ENCODE results near the gene BTBD18. TPM values are rescaled to one million over a fixed set of nuclear protein-coding genes. Genes with fewer than 3 reads are reported as not detected.

BTBD18 gene
- total and polyA plus RNA-seq, 4 donors, result 0.13 TPM; not detected in 3

- no peaks in the 10 kb centered on the region for H3K36me3 ChIP-seq (ENCODE audit: control insufficient read depth in 4 of 4, insufficient read depth in 3 of 4, low read depth in 1 of 4, low read length in 3 of 4)
- peak; percentile 75 for DNase-seq (ENCODE audit: low spot score)
- no peaks in the 10 kb centered on the region for H3K27me3 ChIP-seq (ENCODE audit: control insufficient read depth in 4 of 4, insufficient read depth in 4 of 4, low read length in 3 of 4)
- TF ChIP-seq HNF4A (conservative IDR thresholded peaks at IDR 0.05) (peak; percentile 32 to 47), ATF3 (IDR thresholded peaks at IDR 0.05) (peak; percentile 76), RXRA (IDR thresholded peaks at IDR 0.05) (peak in 1 of 2 donors; percentile 26), REST (IDR thresholded peaks at IDR 0.05) (peak; percentile 93), MAX (IDR thresholded peaks at IDR 0.05) (peak; percentile 28), NR2F2 (IDR thresholded peaks at IDR 0.05) (peak; percentile 32), YY1 (IDR thresholded peaks at IDR 0.05) (peak; percentile 98), ZBTB33 (IDR thresholded peaks at IDR 0.05) (no peak), SP1 (IDR thresholded peaks at IDR 0.05) (peak; percentile 82), RAD21 (IDR thresholded peaks at IDR 0.05) (peak; percentile 29 to 68), HNF4G (IDR thresholded peaks at IDR 0.05) (no peak), TAF1 (conservative IDR thresholded peaks at IDR 0.05) (peak; percentile 93), EGR1 (IDR thresholded peaks at IDR 0.05; ENCODE audit: low read depth in 2 of 2) (no peak), JUND (IDR thresholded peaks at IDR 0.05) (peak; percentile 76 to 82)
- peak within 1 kb of the TSS; percentile 74 to 95 (median 91) for H3K4me3 ChIP-seq (ENCODE audit: low read depth in 1 of 3, low read length in 3 of 3)
- H3K4me1 ChIP-seq (ENCODE audit: control insufficient read depth in 4 of 4, insufficient read depth in 4 of 4, low read length in 3 of 4), result peaks cover 2 to 32% (median 26%) of the 10 kb centered on the region in 4 donors
- H3K9me3 ChIP-seq (ENCODE audit: control insufficient read depth in 4 of 4, low read length in 3 of 4), result no peaks in the 10 kb centered on the region
- peak within 1 kb of the TSS; percentile 95 to 100 for H3K9ac ChIP-seq (ENCODE audit: low read depth in 1 of 2, low read length in 2 of 2)
- 9% methylated on average over 13 of the region's 13 CpGs for WGBS
- peak within 1 kb of the TSS; percentile 88 to 97 for H3K27ac ChIP-seq (ENCODE audit: low read depth in 1 of 2, low read length in 2 of 2)
Measured at GRCh38 chr11:57761301-57762234, 9.9 kb upstream of the BTBD18 start, which contains the start of gene CTNND1. Gene CTNND1, plus strand, starts transcription at chr11:57761802. Its CDS starts 29,677 bp downstream, at chr11:57791479.

GRCh38 chr11:57758174-57758573 lies 6.6 kb upstream of the BTBD18 start:
- H3K27me3 ChIP-seq (ENCODE audit: control insufficient read depth in 4 of 4, insufficient read depth in 4 of 4, low read length in 3 of 4), result no peaks in the 10 kb centered on the region
- no peak overlapping the region for H3K4me3 ChIP-seq (ENCODE audit: low read depth in 1 of 3, low read length in 3 of 3)
- peaks cover 0 to 6% (median under 1%) of the 10 kb centered on the region in 4 donors for H3K4me1 ChIP-seq (ENCODE audit: control insufficient read depth in 4 of 4, insufficient read depth in 4 of 4, low read length in 3 of 4)
- H3K27ac ChIP-seq (ENCODE audit: low read depth in 1 of 2, low read length in 2 of 2), result no peak overlapping the region
- no peaks in the 10 kb centered on the region for H3K9me3 ChIP-seq (ENCODE audit: control insufficient read depth in 4 of 4, low read length in 3 of 4)
- WGBS, result 78% methylated on average over 3 of the region's 3 CpGs
- H3K9ac ChIP-seq (ENCODE audit: low read depth in 1 of 2, low read length in 2 of 2), result no peak overlapping the region
- DNase-seq (ENCODE audit: low spot score), result no peak
- no peaks in the 10 kb centered on the region for H3K36me3 ChIP-seq (ENCODE audit: control insufficient read depth in 4 of 4, insufficient read depth in 3 of 4, low read depth in 1 of 4, low read length in 3 of 4)
- TF ChIP-seq RAD21 (IDR thresholded peaks at IDR 0.05) (no peak), CTCF (IDR thresholded peaks at IDR 0.05; ENCODE audit: low read depth, low read length, missing input control) (no peak), REST (IDR thresholded peaks at IDR 0.05) (no peak), TAF1 (conservative IDR thresholded peaks at IDR 0.05) (no peak), ATF3 (IDR thresholded peaks at IDR 0.05) (no peak), GABPA (IDR thresholded peaks at IDR 0.05 in 1 of 2, conservative IDR thresholded peaks at IDR 0.05 in 1 of 2) (no peak), EGR1 (IDR thresholded peaks at IDR 0.05; ENCODE audit: low read depth in 2 of 2) (no peak), HNF4A (conservative IDR thresholded peaks at IDR 0.05) (no peak)
